CD4-positive, CD25-positive, alpha-beta regulatory T cell (primary cell): ENCODE measurements around the gene MLLT3. TPM values are rescaled to one million over a fixed set of nuclear protein-coding genes. Genes with fewer than 3 reads are reported as not detected.
"Not testable (repeated sequence)": the region's sequence is repeated elsewhere in the genome, so short reads cannot be mapped to it uniquely, and the experiment has no call there.

Experiments
- ATAC-seq, 2 donors: fragments of 150-1000 bp; cut with Tn5 transposase; one replicate each; pipeline ENCODE4 v1.10.0; 2021; ENCODE audit warnings: low read depth in 2 of 2, moderate number of reproducible peaks in 2 of 2, moderate library complexity in 1 of 2
- DNase-seq, 3 donors: peaks; one replicate each; pipeline versions ENCODE4 v3.0.0 to v3.0.0-alpha.2; 2012 to 2022; ENCODE audit warnings: mixed read lengths in 1 of 3
- H3K27ac ChIP-seq: one replicate; pipeline ENCODE4 v1.7.0; 2013; ENCODE audit warnings: mild to moderate bottlenecking, low read length; ENCODE audit not compliant: insufficient read depth, poor library complexity, severe bottlenecking
- H3K27me3 ChIP-seq: one replicate; pipeline ENCODE4 v1.7.0; 2013; ENCODE audit warnings: low read length; ENCODE audit not compliant: control insufficient read depth, insufficient read depth
- H3K36me3 ChIP-seq: one replicate; pipeline ENCODE4 v1.7.0; 2013; ENCODE audit warnings: mild to moderate bottlenecking, low read length, moderate library complexity; ENCODE audit not compliant: control insufficient read depth, insufficient read depth
- H3K4me1 ChIP-seq: 2 replicates; pipeline ENCODE4 v1.7.0; 2013; ENCODE audit warnings: mild to moderate bottlenecking, low read length; ENCODE audit not compliant: insufficient read depth, control insufficient read depth, poor library complexity, severe bottlenecking
- H3K4me3 ChIP-seq: one replicate; pipeline ENCODE4 v1.7.0; 2013; ENCODE audit warnings: low read depth, mild to moderate bottlenecking, low read length, moderate library complexity
- H3K9me3 ChIP-seq, 2 experiments: 1 replicate in 1 of 2; 2 replicates in 1 of 2; pipeline ENCODE4 v1.7.0; 2013; ENCODE audit warnings: low read length in 2 of 2, mild to moderate bottlenecking in 1 of 2, moderate library complexity in 1 of 2; ENCODE audit not compliant: control insufficient read depth in 2 of 2
- H3K27ac Mint-ChIP-seq, 3 donors: one replicate each; pipeline ENCODE4 v1.8.0; 2020 to 2022; ENCODE audit warnings: mild to moderate bottlenecking in 3 of 3, mixed read lengths in 3 of 3, moderate library complexity in 2 of 3
- H3K27me3 Mint-ChIP-seq: one replicate; pipeline ENCODE4 v1.8.0; 2022; ENCODE audit warnings: mild to moderate bottlenecking, mixed read lengths
- H3K36me3 Mint-ChIP-seq: one replicate; pipeline ENCODE4 v1.8.0; 2020; ENCODE audit warnings: mixed read lengths
- H3K4me1 Mint-ChIP-seq, 4 donors: one replicate each; pipeline ENCODE4 v1.8.0; 2020 to 2022; ENCODE audit warnings: mixed read lengths in 4 of 4, mild to moderate bottlenecking in 1 of 4
- H3K4me3 Mint-ChIP-seq, 4 donors: one replicate each; pipeline ENCODE4 v1.8.0; 2020 to 2022; ENCODE audit warnings: mild to moderate bottlenecking in 4 of 4, mixed read lengths in 4 of 4, moderate library complexity in 3 of 4
- H3K9me3 Mint-ChIP-seq, 7 donors: one replicate each; pipeline ENCODE4 v1.8.0; 2020 to 2022; ENCODE audit warnings: mixed read lengths in 7 of 7, mild to moderate bottlenecking in 3 of 7, moderate library complexity in 2 of 7
- polyA plus RNA-seq, 4 donors: library from polyadenylated mRNA; unstranded; fragments of 300-500 nt; fragmentation: Illumina TruSeq; gene quantifications; one replicate each; pipeline ENCODE4 v1.2.3, GENCODE V29; 2021
- total RNA-seq: library from RNA; stranded (reverse); gene quantifications from one replicate; pipeline ENCODE4 v1.2.3, GENCODE V29; 2022

The MLLT3 gene
- total and polyA plus RNA-seq, 5 donors from 2014 or later = 37.6 to 63.2 (median 51.1) TPM

DNA sequence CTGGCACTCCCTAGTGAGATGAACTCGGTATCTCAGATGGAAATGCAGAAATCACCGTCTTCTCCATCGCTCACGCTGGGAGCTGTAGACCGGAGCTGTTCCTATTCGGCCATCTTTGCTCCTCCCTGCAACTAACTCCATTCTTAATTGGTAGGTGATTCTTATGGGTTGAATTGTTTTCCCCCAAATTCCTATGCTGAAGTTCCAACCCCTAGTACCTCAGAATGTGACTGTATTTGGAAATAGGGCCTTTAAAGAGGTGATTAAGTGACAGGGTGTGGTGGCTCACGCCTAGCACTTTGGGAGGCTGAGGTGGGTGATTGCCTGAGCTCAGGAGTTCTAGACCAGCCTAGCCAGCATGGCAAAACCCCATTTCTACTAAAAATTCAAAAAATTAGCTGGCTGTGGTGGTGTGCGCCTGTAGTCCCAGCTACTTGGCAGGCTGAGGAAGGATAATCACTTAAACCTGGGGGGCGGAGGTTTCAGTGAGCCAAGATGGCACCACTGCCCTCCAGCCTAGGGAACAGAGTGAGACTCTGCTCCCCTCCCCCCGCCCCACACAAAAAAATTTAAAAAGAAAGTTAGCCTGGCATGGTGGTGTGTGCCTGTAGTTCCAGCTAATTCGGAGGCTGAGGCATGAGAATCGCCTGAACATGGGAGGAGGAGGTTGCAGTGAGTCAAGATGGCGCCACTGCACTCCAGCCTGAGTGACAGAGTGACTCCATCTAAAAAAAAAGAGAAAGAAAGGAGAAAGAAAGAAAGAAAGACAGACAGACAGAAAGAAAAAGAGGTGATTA lies 36.6 kb upstream of the MLLT3 start:
- no peaks in the 10 kb centered on the region for H3K36me3 ChIP-seq
- DNase-seq (peak in 1 of 3 donors; percentile 27), ATAC-seq (peak in 1 of 2 donors; percentile 31)
- H3K9me3 Mint-ChIP-seq = peaks cover 0 to 1% (median 0%) of the 10 kb centered on the region in 7 donors
- H3K27me3 ChIP-seq = no peaks in the 10 kb centered on the region
- H3K27ac ChIP-seq = no peak overlapping the region
- H3K4me1 ChIP-seq = peaks cover 13% of the 10 kb centered on the region
- no peaks in the 10 kb centered on the region for H3K9me3 ChIP-seq
- peaks cover 4% of the 10 kb centered on the region for H3K27me3 Mint-ChIP-seq
- peaks cover 0 to 8% (median 2%) of the 10 kb centered on the region in 4 donors for H3K4me1 Mint-ChIP-seq
- H3K36me3 Mint-ChIP-seq = no peaks in the 10 kb centered on the region
- H3K4me3 ChIP-seq = peak overlapping the region; percentile 79
- peak overlapping the region in 1 of 4 donors; percentile 90 for H3K4me3 Mint-ChIP-seq
- peak overlapping the region; percentile 47 to 91 (median 69) for H3K27ac Mint-ChIP-seq

DNA sequence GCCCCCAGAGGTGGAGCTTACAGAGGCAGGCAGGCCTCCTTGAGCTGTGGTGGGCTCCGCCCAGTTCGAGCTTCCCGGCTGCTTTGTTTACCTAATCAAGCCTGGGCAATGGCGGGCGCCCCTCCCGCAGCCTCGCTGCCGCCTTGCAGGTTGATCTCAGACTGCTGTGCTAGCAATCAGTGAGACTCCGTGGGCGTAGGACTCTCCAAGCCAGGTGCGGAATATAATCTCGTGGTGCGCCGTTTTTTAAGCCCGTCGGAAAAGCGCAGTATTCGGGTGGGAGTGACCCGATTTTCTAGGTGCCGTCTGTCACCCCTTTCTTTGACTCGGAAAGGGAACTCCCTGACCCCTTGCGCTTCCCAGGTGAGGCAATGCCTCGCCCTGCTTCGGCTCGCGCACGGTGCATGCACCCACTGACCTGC lies 36.0 kb upstream of the MLLT3 start:
- not testable (repeated sequence) for H3K9me3 Mint-ChIP-seq, H3K36me3 ChIP-seq, H3K9me3 ChIP-seq, H3K27me3 ChIP-seq, H3K36me3 Mint-ChIP-seq, H3K4me1 Mint-ChIP-seq, H3K27ac ChIP-seq, H3K27me3 Mint-ChIP-seq, ATAC-seq
- H3K4me1 ChIP-seq = peaks cover 13% of the 10 kb centered on the region
- peak overlapping the region in 1 of 4 donors; percentile 90 for H3K4me3 Mint-ChIP-seq
- H3K27ac Mint-ChIP-seq = peak overlapping the region; percentile 47 to 91 (median 69)
- H3K4me3 ChIP-seq = peak overlapping the region; percentile 79
- DNase-seq = peak in 2 of 3 donors; percentile 30 to 46

DNA sequence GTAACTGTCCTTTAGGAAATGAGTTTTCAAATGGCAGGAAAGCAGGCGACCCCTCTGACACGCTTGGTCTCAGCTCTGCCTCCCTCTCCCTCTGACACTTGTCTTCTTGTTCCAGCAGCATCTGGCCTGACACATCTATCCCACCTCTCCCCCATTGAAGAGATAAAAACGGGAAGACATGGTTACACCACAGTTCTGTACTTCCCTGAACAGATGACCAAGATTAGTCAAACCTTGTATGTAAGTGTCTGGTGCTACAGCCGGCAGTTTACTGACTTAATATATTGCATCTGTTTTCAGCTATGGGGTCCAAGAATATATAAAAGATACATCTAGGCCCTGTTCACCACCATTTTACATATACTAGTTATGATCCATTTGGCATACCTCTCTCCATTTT lies 29.6 kb upstream of the MLLT3 start:
- no peak for ATAC-seq
- H3K27me3 Mint-ChIP-seq = peaks cover 34% of the 10 kb centered on the region

DNA sequence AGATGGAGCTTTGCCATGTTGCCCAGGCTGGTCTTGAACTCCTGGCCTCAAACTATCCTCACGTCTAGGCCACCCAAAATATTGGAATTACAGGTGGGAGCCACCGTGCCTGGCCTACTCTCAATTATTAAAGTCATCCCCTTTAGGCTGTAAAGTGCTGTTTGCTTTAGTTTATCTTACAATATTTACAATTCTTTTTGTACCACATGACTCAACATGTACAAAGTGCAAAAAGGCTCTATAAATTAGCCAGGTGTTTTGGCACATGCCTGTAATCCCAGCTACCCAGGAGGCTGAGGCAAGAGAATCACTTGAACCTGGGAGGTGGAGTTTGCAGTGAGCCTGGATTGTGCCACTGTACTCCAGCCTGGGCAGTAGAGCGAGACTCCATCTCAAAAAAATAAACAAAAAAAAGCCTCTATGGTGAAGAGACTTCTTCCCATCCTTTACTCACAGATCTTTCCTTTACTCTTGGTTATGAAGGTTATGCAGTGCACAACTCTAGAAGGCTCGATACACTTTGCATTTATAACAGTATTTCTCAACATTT lies 28.5 kb upstream of the MLLT3 start:
- H3K27me3 Mint-ChIP-seq = peaks cover 38% of the 10 kb centered on the region
- no peaks in the 10 kb centered on the region for H3K36me3 Mint-ChIP-seq
- H3K27ac Mint-ChIP-seq = no peak overlapping the region
- H3K4me1 Mint-ChIP-seq = peaks cover 0 to 3% (median 1%) of the 10 kb centered on the region in 4 donors
- Histone ChIP-seq H3K36me3 (no peaks in the 10 kb centered on the region), H3K27me3 (peaks cover 9% of the 10 kb centered on the region), H3K9me3 (no peaks in the 10 kb centered on the region), H3K4me3 (no peak overlapping the region), H3K27ac (no peak overlapping the region), H3K4me1 (no peaks in the 10 kb centered on the region)
- DNase-seq (no peak), ATAC-seq (no peak)
- no peak overlapping the region for H3K4me3 Mint-ChIP-seq
- H3K9me3 Mint-ChIP-seq = peaks cover 0 to 1% (median 0%) of the 10 kb centered on the region in 7 donors

More for the DNA sequence above, 29.6 kb upstream of the MLLT3 start:
- H3K4me1 ChIP-seq = no peaks in the 10 kb centered on the region
- H3K4me1 Mint-ChIP-seq = peaks cover 0 to 3% (median 1%) of the 10 kb centered on the region in 4 donors
- no peak overlapping the region for H3K27ac ChIP-seq
- no peaks in the 10 kb centered on the region for H3K36me3 ChIP-seq
- H3K4me3 ChIP-seq = no peak overlapping the region
- peaks cover 5% of the 10 kb centered on the region for H3K27me3 ChIP-seq
- H3K4me3 Mint-ChIP-seq = no peak overlapping the region
- H3K36me3 Mint-ChIP-seq = no peaks in the 10 kb centered on the region
- DNase-seq = no peak
- peaks cover 0 to 1% (median 0%) of the 10 kb centered on the region in 7 donors for H3K9me3 Mint-ChIP-seq
- H3K27ac Mint-ChIP-seq = no peak overlapping the region
- no peaks in the 10 kb centered on the region for H3K9me3 ChIP-seq

DNA sequence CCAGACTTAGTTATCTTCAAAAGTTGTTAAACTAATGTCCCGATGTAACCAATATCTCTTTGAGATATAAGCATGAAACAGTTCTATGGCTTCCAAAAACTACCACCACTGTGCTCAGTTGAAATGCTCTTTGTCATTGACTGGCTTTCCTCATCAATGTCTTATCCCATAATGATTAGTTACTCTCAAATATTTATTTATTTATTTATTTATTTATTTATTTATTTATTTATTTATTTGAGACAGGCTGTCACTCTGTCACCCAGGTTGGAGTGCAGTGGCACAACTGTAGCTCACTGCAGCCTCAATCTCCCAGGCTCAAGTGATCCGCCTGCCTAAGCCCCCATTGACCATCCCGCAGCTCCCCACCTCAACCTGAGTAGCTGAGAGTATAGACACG lies 28.0 kb upstream of the MLLT3 start:
- peaks cover 0 to 2% (median under 1%) of the 10 kb centered on the region in 4 donors for H3K4me1 Mint-ChIP-seq
- H3K4me1 ChIP-seq = no peaks in the 10 kb centered on the region
- DNase-seq (no peak), ATAC-seq (no peak)
- H3K36me3 ChIP-seq = no peaks in the 10 kb centered on the region
- peaks cover 0 to under 1% (median 0%) of the 10 kb centered on the region in 7 donors for H3K9me3 Mint-ChIP-seq
- H3K36me3 Mint-ChIP-seq = no peaks in the 10 kb centered on the region
- H3K27me3 Mint-ChIP-seq = peaks cover 40% of the 10 kb centered on the region
- no peak overlapping the region for H3K27ac Mint-ChIP-seq
- peaks cover 9% of the 10 kb centered on the region for H3K27me3 ChIP-seq
- H3K27ac ChIP-seq = no peak overlapping the region
- H3K4me3 Mint-ChIP-seq = no peak overlapping the region
- H3K4me3 ChIP-seq = no peak overlapping the region
- no peaks in the 10 kb centered on the region for H3K9me3 ChIP-seq

DNA sequence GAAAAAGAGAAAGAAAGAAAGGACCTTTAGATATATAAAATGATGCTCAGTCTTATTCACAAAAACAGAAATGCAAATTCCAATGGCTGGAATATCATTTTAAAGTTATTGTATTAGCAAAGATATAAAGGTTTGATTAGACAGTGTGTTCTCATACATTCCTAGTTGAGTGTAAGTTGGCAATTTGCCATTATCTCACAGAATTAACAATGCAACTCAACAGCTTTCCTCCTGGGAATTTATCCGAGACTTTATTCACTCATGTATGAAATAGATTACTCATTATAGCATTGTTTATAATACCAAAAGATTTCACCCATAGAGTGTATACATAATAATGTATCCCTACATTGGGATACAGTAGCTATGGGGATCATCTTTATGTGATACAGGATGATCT lies 27.1 kb upstream of the MLLT3 start:
- Mint-ChIP-seq H3K36me3 (no peaks in the 10 kb centered on the region), H3K4me1 (no peaks in the 10 kb centered on the region), H3K9me3 (no peaks in the 10 kb centered on the region), H3K27ac (no peak overlapping the region), H3K27me3 (peaks cover 40% of the 10 kb centered on the region), H3K4me3 (no peak overlapping the region)
- ATAC-seq = no peak
- Histone ChIP-seq H3K9me3 (no peaks in the 10 kb centered on the region), H3K4me3 (no peak overlapping the region), H3K36me3 (no peaks in the 10 kb centered on the region), H3K4me1 (no peaks in the 10 kb centered on the region), H3K27me3 (peaks cover 9% of the 10 kb centered on the region), H3K27ac (no peak overlapping the region)
- DNase-seq = no peak

DNA sequence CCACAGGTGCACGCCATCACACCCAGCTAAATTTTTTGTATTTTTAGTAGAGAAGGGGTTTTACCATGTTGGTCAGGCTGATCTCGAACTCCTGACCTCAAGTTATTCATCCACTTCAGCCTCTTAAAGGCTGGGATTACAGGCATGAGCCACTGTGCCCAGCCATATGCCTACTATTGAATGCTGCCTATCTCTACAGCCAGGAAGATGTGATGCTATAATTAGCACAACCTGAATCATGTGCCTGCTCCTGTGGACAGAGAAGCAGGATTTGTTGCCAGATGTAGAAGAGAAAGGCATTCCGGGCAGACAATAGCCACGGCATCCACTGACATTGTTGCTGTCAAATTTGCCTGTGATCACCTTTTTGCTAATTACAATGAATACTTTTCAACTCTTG lies 24.4 kb upstream of the MLLT3 start:
- no peak overlapping the region for H3K4me3 ChIP-seq
- no peak for DNase-seq
- peaks cover 50% of the 10 kb centered on the region for H3K27me3 Mint-ChIP-seq
- H3K36me3 Mint-ChIP-seq = no peaks in the 10 kb centered on the region
- ATAC-seq = no peak
- peaks cover 9% of the 10 kb centered on the region for H3K27me3 ChIP-seq
- peaks cover 0 to 2% (median 0%) of the 10 kb centered on the region in 4 donors for H3K4me1 Mint-ChIP-seq
- H3K27ac ChIP-seq = no peak overlapping the region
- no peaks in the 10 kb centered on the region for H3K9me3 ChIP-seq
- H3K36me3 ChIP-seq = no peaks in the 10 kb centered on the region
- H3K9me3 Mint-ChIP-seq = no peaks in the 10 kb centered on the region
- H3K4me3 Mint-ChIP-seq = no peak overlapping the region
- no peak overlapping the region for H3K27ac Mint-ChIP-seq
- no peaks in the 10 kb centered on the region for H3K4me1 ChIP-seq
